Tibial nerve (tissue), 4 donors: ENCODE data around the gene PRIM2. TPM values are rescaled to one million over a fixed set of nuclear protein-coding genes. Genes with fewer than 3 reads are reported as not detected.
A peak's percentile ranks its signal among the peaks of the same experiment; 100 is the strongest.

Experiments used
- DNase-seq, 2 donors: peaks; one replicate each; pipeline ENCODE4 v3.0.0-alpha.2; 2019; ENCODE audit warnings: low spot score in 2 of 2
- H3K27ac ChIP-seq, 4 donors: fragments of 200-600 bp; sonication (generic) in 3 of 4; one replicate each; pipeline ENCODE4 v1.5.1; 2017 to 2019; ENCODE audit warnings: mild to moderate bottlenecking in 1 of 4
- H3K27me3 ChIP-seq, 2 donors: fragments of 200-600 bp; sonication (generic) in 1 of 2; one replicate each; pipeline versions ENCODE4 v1.5.1 to v1.6.0; 2017 to 2019
- H3K36me3 ChIP-seq, 3 donors: fragments of 200-600 bp; sonication (generic); one replicate each; pipeline ENCODE4 v1.5.1; 2018 to 2019
- H3K4me1 ChIP-seq, 4 donors: fragments of 200-600 bp; sonication (generic) in 3 of 4; one replicate each; pipeline ENCODE4 v1.5.1; 2017 to 2019
- H3K4me3 ChIP-seq, 4 donors: fragments of 200-600 bp; sonication (generic) in 3 of 4; one replicate each; pipeline ENCODE4 v1.5.1; 2017 to 2019; ENCODE audit warnings: mild to moderate bottlenecking in 1 of 4, moderate library complexity in 1 of 4
- H3K9me3 ChIP-seq, 4 donors: fragments of 200-600 bp; sonication (generic) in 3 of 4; one replicate each; pipeline ENCODE4 v1.5.1; 2017 to 2019
- EP300 ChIP-seq, 2 donors: sonication (generic); formaldehyde crosslinking; IDR thresholded peaks; one replicate each; pipeline ENCODE4 v1.6.1; 2017; ENCODE audit warnings: antibody characterized with exemption in 2 of 2, mild to moderate bottlenecking in 1 of 2
- POLR2A ChIP-seq, 2 donors: fragments of 450-650 bp; IDR thresholded peaks; one replicate each; pipeline ENCODE4 v1.6.1; 2017; ENCODE audit warnings: antibody characterized with exemption in 2 of 2, mild to moderate bottlenecking in 2 of 2, moderate library complexity in 2 of 2
- WGBS, 2 donors: methylation state at CpG; one replicate each; pipeline ENCODE4 v1.1.5; 2018; 5-methylcytosine and 5-hydroxymethylcytosine counted together
- total RNA-seq, 4 donors: library from RNA; depleted of rRNA; stranded (reverse); fragments of >200 nt; gene quantifications; one replicate each; pipeline ENCODE4 v1.1.0, GENCODE V29; 2016
- TF ChIP-seq, protein P1 (sequence below), 5 experiments: fragments of 200-600 bp in 3 of 5; fragments of 450-650 bp in 2 of 5; sonication (generic) in 3 of 5; IDR thresholded peaks; one replicate each; pipeline ENCODE4 v1.5.1; 2016 to 2019; ENCODE audit warnings: antibody characterized with exemption in 5 of 5, mild to moderate bottlenecking in 3 of 5, moderate library complexity in 2 of 5

PRIM2 gene
- total RNA-seq, 4 donors from 2014 or later: 8.4 to 12.9 (median 10.0) TPM

DNA sequence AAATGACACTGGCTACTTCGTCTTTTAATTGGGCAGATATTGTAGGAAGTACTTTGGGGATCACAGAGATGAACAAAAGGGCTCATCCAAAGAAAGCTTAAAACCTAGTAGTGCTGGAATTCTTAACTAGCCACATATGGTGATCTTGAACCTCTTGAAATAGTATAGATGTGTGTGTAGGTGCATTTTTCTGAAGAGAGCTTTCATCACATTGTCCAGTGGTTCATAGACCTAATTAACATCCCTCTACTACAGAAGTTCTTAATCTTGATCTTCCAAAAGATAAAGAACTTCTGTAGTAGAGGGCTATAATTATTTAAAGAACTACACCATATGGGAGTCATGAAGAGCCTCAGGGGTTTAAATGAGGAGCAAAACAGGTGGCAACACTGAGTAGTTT lies 2.3 kb upstream of the PRIM2 start:
- TF ChIP-seq POLR2A (IDR thresholded peaks at IDR 0.05): no peak
- TF ChIP-seq, protein P1, sequence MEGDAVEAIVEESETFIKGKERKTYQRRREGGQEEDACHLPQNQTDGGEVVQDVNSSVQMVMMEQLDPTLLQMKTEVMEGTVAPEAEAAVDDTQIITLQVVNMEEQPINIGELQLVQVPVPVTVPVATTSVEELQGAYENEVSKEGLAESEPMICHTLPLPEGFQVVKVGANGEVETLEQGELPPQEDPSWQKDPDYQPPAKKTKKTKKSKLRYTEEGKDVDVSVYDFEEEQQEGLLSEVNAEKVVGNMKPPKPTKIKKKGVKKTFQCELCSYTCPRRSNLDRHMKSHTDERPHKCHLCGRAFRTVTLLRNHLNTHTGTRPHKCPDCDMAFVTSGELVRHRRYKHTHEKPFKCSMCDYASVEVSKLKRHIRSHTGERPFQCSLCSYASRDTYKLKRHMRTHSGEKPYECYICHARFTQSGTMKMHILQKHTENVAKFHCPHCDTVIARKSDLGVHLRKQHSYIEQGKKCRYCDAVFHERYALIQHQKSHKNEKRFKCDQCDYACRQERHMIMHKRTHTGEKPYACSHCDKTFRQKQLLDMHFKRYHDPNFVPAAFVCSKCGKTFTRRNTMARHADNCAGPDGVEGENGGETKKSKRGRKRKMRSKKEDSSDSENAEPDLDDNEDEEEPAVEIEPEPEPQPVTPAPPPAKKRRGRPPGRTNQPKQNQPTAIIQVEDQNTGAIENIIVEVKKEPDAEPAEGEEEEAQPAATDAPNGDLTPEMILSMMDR (IDR thresholded peaks at IDR 0.05): no peak
- no peak for TF ChIP-seq EP300 (IDR thresholded peaks at IDR 0.05)
- Histone ChIP-seq H3K4me3 (no peak overlapping the region), H3K9me3 (no peaks in the 10 kb centered on the region), H3K27ac (no peak overlapping the region), H3K36me3 (peaks cover 0 to 9% (median 0%) of the 10 kb centered on the region in 3 donors), H3K27me3 (no peaks in the 10 kb centered on the region), H3K4me1 (peaks cover 0 to 18% (median 6%) of the 10 kb centered on the region in 4 donors)
- WGBS, 2 donors: 67 to 71% methylated on average over 1 of the region's 1 CpG
- DNase-seq: no peak

DNA sequence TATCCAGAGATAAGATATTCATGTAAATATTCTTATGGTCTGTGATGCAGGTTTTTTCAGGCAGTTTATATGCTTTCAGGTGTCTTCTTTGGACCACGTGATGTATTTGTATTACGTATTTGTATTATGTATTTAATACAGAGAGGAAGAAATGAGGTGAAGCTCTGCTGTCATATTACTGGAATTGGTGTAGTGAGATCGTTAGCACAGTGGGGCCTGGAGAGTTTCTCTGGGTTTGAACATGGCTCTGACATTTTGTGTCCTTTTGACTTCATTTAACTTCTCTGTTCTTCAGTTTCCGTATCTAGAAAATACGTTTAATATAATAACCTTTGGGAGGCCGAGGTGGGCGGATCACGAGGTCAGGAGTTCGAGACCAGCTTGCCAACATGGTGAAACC lies 1.6 kb upstream of the PRIM2 start:
- TF ChIP-seq POLR2A (IDR thresholded peaks at IDR 0.05) (no peak), EP300 (IDR thresholded peaks at IDR 0.05) (no peak)
- TF ChIP-seq, protein P1 (IDR thresholded peaks at IDR 0.05): no peak
- 67 to 76% methylated on average over 9 of the region's 9 CpGs for WGBS, 2 donors
- peaks cover 0 to 16% (median 0%) of the 10 kb centered on the region in 3 donors for H3K36me3 ChIP-seq
- H3K27me3 ChIP-seq: no peaks in the 10 kb centered on the region
- H3K27ac ChIP-seq: no peak overlapping the region
- DNase-seq: no peak
- H3K9me3 ChIP-seq: no peaks in the 10 kb centered on the region
- H3K4me1 ChIP-seq: peaks cover 0 to 18% (median 6%) of the 10 kb centered on the region in 4 donors
- no peak overlapping the region for H3K4me3 ChIP-seq

DNA sequence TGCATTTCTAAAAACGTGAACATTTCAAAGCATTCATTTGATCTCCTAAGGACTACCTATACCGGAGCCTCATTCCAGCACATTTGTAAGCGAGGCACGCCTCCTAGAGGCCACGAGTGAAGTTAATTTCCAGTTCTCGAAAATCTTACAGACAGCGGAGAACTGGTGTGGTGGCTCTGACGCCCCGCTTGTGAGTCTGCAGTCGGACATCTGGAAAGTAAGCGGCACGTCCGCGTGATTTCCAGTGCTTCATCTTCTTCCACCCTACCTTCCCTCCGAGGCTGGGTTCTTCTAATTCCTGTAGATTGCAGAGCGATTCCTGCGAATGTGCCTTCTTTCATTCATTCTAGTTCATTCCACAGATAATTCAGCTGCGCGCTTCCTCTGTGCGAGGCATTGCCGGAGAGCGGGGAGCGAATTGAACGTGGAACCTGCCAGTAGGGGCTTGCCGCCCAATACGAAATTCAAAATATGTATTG lies 810 bp upstream of the PRIM2 start:
- Histone ChIP-seq H3K36me3 (peaks cover 0 to 24% (median 0%) of the 10 kb centered on the region in 3 donors), H3K4me1 (peaks cover 0 to 18% (median 6%) of the 10 kb centered on the region in 4 donors), H3K27ac (peak overlapping the region in 3 of 4 donors; percentile 64 to 76 (median 71)), H3K27me3 (no peaks in the 10 kb centered on the region), H3K4me3 (peak overlapping the region; percentile 38 to 68 (median 60)), H3K9me3 (no peaks in the 10 kb centered on the region)
- TF ChIP-seq, protein P1 (IDR thresholded peaks at IDR 0.05): peak; percentile 70 to 89 (median 76)
- TF ChIP-seq EP300 (IDR thresholded peaks at IDR 0.05): peak in 1 of 2 donors; percentile 55
- peak in 1 of 2 donors; percentile 24 for TF ChIP-seq POLR2A (IDR thresholded peaks at IDR 0.05)
- DNase-seq: peak; percentile 60 to 79
- 0 to 1% methylated on average over 26 of the region's 26 CpGs for WGBS, 2 donors

DNA sequence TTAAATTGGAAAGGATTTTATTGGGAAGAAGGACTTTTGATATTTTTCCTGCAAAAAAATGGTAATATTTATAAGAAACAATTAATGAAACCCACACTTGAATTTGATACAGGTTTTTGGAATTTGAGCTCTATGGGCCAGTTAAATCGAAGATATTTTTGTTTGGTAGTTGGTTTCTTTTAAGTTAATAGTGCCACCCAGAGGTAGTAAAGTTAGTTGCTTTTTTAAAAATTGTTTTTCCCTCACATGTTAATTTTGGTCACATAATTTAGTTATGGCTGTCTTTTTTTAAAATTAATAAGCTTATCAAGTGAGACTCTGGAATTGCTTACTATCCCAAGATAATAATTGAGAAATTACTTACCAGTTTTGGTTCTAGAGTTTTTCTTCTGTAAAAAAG lies 7.1 kb downstream of the PRIM2 start:
- no peak overlapping the region for H3K27ac ChIP-seq
- H3K27me3 ChIP-seq: no peaks in the 10 kb centered on the region
- no peaks in the 10 kb centered on the region for H3K4me1 ChIP-seq
- peaks cover 0 to 88% (median 0%) of the 10 kb centered on the region in 3 donors for H3K36me3 ChIP-seq
- DNase-seq: no peak
- H3K4me3 ChIP-seq: no peak overlapping the region
- no peak for TF ChIP-seq POLR2A (IDR thresholded peaks at IDR 0.05)
- TF ChIP-seq EP300 (IDR thresholded peaks at IDR 0.05): no peak
- TF ChIP-seq, protein P1 (IDR thresholded peaks at IDR 0.05): peak; percentile 22 to 47 (median 28)
- peaks cover 0 to 15% (median under 1%) of the 10 kb centered on the region in 4 donors for H3K9me3 ChIP-seq
- WGBS, 2 donors: 0 to 12% methylated on average over 1 of the region's 1 CpG

DNA sequence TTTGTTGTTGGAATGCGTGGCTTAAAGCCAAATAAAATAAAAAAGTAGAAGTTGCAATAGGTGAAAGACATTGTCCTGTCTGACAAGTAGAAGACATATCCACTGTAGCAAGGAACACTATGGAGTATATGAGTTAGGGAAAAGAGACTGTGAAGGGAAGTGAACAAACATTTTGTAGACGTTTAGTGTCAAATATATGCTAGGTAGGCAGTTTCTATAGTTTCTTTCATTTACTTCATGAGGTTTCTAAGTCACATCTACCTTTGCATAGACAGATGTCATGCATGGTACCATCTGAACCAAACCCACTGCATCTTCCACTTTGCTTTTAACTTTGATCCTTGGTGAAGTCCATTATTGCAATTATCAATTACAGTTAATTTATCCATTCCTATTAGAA lies 9.9 kb downstream of the PRIM2 start:
- H3K9me3 ChIP-seq: peaks cover 0 to 33% (median 11%) of the 10 kb centered on the region in 4 donors
- no peaks in the 10 kb centered on the region for H3K27me3 ChIP-seq
- no peak for DNase-seq
- H3K27ac ChIP-seq: no peak overlapping the region
- no peak for TF ChIP-seq POLR2A (IDR thresholded peaks at IDR 0.05)
- TF ChIP-seq, protein P1 (IDR thresholded peaks at IDR 0.05): no peak
- no peak for TF ChIP-seq EP300 (IDR thresholded peaks at IDR 0.05)
- no peaks in the 10 kb centered on the region for H3K4me1 ChIP-seq
- peaks cover 0 to 86% (median 0%) of the 10 kb centered on the region in 3 donors for H3K36me3 ChIP-seq
- WGBS, 2 donors: 90 to 94% methylated on average over 2 of the region's 2 CpGs
- H3K4me3 ChIP-seq: no peak overlapping the region
